ENCODE measurements around the gene GLI2.

- TF ChIP-seq, protein P1, sequence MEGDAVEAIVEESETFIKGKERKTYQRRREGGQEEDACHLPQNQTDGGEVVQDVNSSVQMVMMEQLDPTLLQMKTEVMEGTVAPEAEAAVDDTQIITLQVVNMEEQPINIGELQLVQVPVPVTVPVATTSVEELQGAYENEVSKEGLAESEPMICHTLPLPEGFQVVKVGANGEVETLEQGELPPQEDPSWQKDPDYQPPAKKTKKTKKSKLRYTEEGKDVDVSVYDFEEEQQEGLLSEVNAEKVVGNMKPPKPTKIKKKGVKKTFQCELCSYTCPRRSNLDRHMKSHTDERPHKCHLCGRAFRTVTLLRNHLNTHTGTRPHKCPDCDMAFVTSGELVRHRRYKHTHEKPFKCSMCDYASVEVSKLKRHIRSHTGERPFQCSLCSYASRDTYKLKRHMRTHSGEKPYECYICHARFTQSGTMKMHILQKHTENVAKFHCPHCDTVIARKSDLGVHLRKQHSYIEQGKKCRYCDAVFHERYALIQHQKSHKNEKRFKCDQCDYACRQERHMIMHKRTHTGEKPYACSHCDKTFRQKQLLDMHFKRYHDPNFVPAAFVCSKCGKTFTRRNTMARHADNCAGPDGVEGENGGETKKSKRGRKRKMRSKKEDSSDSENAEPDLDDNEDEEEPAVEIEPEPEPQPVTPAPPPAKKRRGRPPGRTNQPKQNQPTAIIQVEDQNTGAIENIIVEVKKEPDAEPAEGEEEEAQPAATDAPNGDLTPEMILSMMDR (IDR thresholded peaks at IDR 0.05) = no peak
- TF ChIP-seq POLR2A (IDR thresholded peaks at IDR 0.05) = no peak
These were observed 42.5 kb upstream of the GLI2 start for GRCh38 chr2:120693121-120693520.
